GM23338 (cell line): ENCODE measurements around the gene CHD5. TPM values are rescaled to one million over a fixed set of nuclear protein-coding genes. Genes with fewer than 3 reads are reported as not detected.

Experiments used
- ATAC-seq: fragments of 200-7000 bp; cut with Tn5 transposase; 3 replicates; pipeline ENCODE4 v1.9.1; 2020
- DNase-seq: peaks from one replicate; pipeline ENCODE4 v3.0.0-alpha.2; 2015; ENCODE audit warnings: low spot score
- H2AFZ ChIP-seq: fragments of 200-600 bp; sonication (generic); 2 replicates; pipeline ENCODE4 v1.8.0; 2016; ENCODE audit warnings: antibody characterized with exemption, mild to moderate bottlenecking, moderate library complexity
- H3F3A ChIP-seq: fragments of 200-600 bp; sonication (generic); replicated peaks from 2 replicates; pipeline ENCODE4 v1.8.0; 2017; ENCODE audit warnings: antibody characterized with exemption, mixed run types, low read depth
- H3K27ac ChIP-seq: fragments of 200-600 bp; sonication (generic); 2 replicates; pipeline ENCODE4 v1.6.1; 2016; ENCODE audit warnings: low read depth
- H3K27me3 ChIP-seq: fragments of 200-600 bp; sonication (generic); 2 replicates; pipeline ENCODE4 v1.8.0; 2016; ENCODE audit warnings: mild to moderate bottlenecking, mixed run types, moderate library complexity; ENCODE audit not compliant: insufficient read depth
- H3K36me3 ChIP-seq: fragments of 200-600 bp; sonication (generic); 2 replicates; pipeline ENCODE4 v1.8.0; 2016; ENCODE audit warnings: mild to moderate bottlenecking; ENCODE audit not compliant: insufficient read depth
- H3K4me1 ChIP-seq: fragments of 200-600 bp; sonication (generic); 2 replicates; pipeline ENCODE4 v1.8.0; 2016; ENCODE audit warnings: mild to moderate bottlenecking, moderate library complexity; ENCODE audit not compliant: insufficient read depth
- H3K4me2 ChIP-seq: fragments of 200-600 bp; sonication (generic); 2 replicates; pipeline ENCODE4 v1.7.1; 2017; ENCODE audit warnings: mixed run types
- H3K4me3 ChIP-seq: fragments of 200-600 bp; sonication (generic); 2 replicates; pipeline ENCODE4 v1.6.1; 2016; ENCODE audit warnings: mixed run types
- H3K79me2 ChIP-seq: fragments of 200-600 bp; sonication (generic); replicated peaks from 2 replicates; pipeline ENCODE4 v1.8.0; 2017; ENCODE audit warnings: mild to moderate bottlenecking; ENCODE audit not compliant: insufficient read depth
- H3K9me2 ChIP-seq: fragments of 200-600 bp; sonication (generic); 2 replicates; pipeline ENCODE4 v1.8.0; 2017; ENCODE audit not compliant: insufficient read depth
- H4K20me1 ChIP-seq: fragments of 200-600 bp; sonication (generic); replicated peaks from 2 replicates; pipeline ENCODE4 v1.8.0; 2017; ENCODE audit warnings: mild to moderate bottlenecking; ENCODE audit not compliant: insufficient read depth
- H3K27ac Mint-ChIP-seq: 2 replicates; pipeline ENCODE4 v1.8.0; 2020; ENCODE audit warnings: inconsistent platforms, mild to moderate bottlenecking, moderate library complexity, mixed read lengths
- H3K27me3 Mint-ChIP-seq: 3 replicates; pipeline ENCODE4 v1.8.0; 2022; ENCODE audit warnings: low read depth, mild to moderate bottlenecking, moderate library complexity, mixed read lengths, inconsistent platforms; ENCODE audit not compliant: insufficient read depth, poor library complexity
- H3K36me3 Mint-ChIP-seq: 3 replicates; pipeline ENCODE4 v1.8.0; 2021; ENCODE audit warnings: low read depth, mild to moderate bottlenecking, inconsistent platforms, moderate library complexity, mixed read lengths
- H3K4me1 Mint-ChIP-seq: 3 replicates; pipeline ENCODE4 v1.8.0; 2020; ENCODE audit warnings: mild to moderate bottlenecking, inconsistent platforms, mixed read lengths
- H3K4me3 Mint-ChIP-seq: 3 replicates; pipeline ENCODE4 v1.8.0; 2021; ENCODE audit warnings: moderate library complexity, mild to moderate bottlenecking, inconsistent platforms, mixed read lengths
- H3K9me3 Mint-ChIP-seq: 3 replicates; pipeline ENCODE4 v1.8.0; 2020; ENCODE audit warnings: moderate library complexity, mild to moderate bottlenecking, inconsistent platforms, mixed read lengths
- CREB1 ChIP-seq: fragments of 250-450 bp; sonication (Bioruptor Pico); IDR thresholded peaks from 2 replicates; pipeline ENCODE4 v1.5.0; 2020; ENCODE audit warnings: low read depth, mild to moderate bottlenecking, moderate library complexity
- EZH2 ChIP-seq: fragments of 200-600 bp; sonication (generic); IDR thresholded peaks from one replicate; pipeline ENCODE4 v1.8.0; 2017; ENCODE audit warnings: antibody characterized with exemption, mild to moderate bottlenecking, low read depth; ENCODE audit not compliant: unreplicated experiment
- EZH2phosphoT487 ChIP-seq: fragments of 200-600 bp; sonication (generic); IDR thresholded peaks from one replicate; pipeline ENCODE4 v1.8.1; 2018; ENCODE audit warnings: antibody characterized with exemption; ENCODE audit not compliant: unreplicated experiment
- JUNB ChIP-seq: IDR thresholded peaks from one replicate; pipeline ENCODE4 v1.6.1; 2016; ENCODE audit warnings: antibody characterized with exemption; ENCODE audit not compliant: unreplicated experiment
- NANOG ChIP-seq: IDR thresholded peaks from 2 replicates; pipeline ENCODE4 v1.6.1; 2016; ENCODE audit warnings: antibody characterized with exemption, borderline replicate concordance
- POLR2AphosphoS5 ChIP-seq: IDR thresholded peaks from 2 replicates; pipeline ENCODE4 v1.6.1; 2016; ENCODE audit warnings: antibody characterized with exemption, low read depth
- STAT1 ChIP-seq: IDR thresholded peaks from one replicate; pipeline ENCODE4 v1.6.1; 2016; ENCODE audit warnings: antibody characterized with exemption; ENCODE audit not compliant: unreplicated experiment
- ZNF331 ChIP-seq: fragments of 250-450 bp; sonication (Bioruptor Pico); IDR thresholded peaks from 2 replicates; pipeline ENCODE4 v1.5.0; 2020; ENCODE audit warnings: low read depth, mild to moderate bottlenecking, moderate library complexity
- polyA plus RNA-seq: library from polyadenylated mRNA; unstranded; fragments of >200 nt; fragmentation: Nextera tagmentation; extraction: Ambion mirVana; gene quantifications from 2 replicates; pipeline ENCODE4 v1.2.1, GENCODE V29; 2016
- total RNA-seq: library from RNA; depleted of rRNA; stranded (reverse); fragments of >200 nt; shearing (Covaris generic); gene quantifications from 2 replicates; pipeline ENCODE4 v1.2.3, GENCODE V29; 2014
- TF ChIP-seq, protein P1 (sequence below), 2 experiments: fragments of 200-600 bp in 1 of 2; sonication (generic) in 1 of 2; conservative IDR thresholded peaks; 2 replicates each; pipeline versions ENCODE4 v1.5.1 to v1.6.1; 2016 to 2017; ENCODE audit warnings: antibody characterized with exemption in 2 of 2, low read depth in 2 of 2, mild to moderate bottlenecking in 2 of 2, moderate library complexity in 1 of 2
- TF ChIP-seq, protein P2 (sequence below): fragments of 250-450 bp; sonication (Bioruptor Pico); IDR thresholded peaks from 2 replicates; pipeline ENCODE4 v1.5.0; 2020; ENCODE audit warnings: mild to moderate bottlenecking, moderate library complexity
- TF ChIP-seq, protein P3 (sequence below): IDR thresholded peaks from one replicate; pipeline ENCODE4 v1.6.1; 2018; ENCODE audit warnings: antibody characterized with exemption; ENCODE audit not compliant: unreplicated experiment
- TF ChIP-seq, protein P4 (sequence below): IDR thresholded peaks from 2 replicates; pipeline ENCODE4 v1.6.1; 2016; ENCODE audit warnings: antibody characterized with exemption

Gene CHD5
- total and polyA plus RNA-seq, 2 experiments from 2014 or later = 0.32 to 1.0 TPM

DNA sequence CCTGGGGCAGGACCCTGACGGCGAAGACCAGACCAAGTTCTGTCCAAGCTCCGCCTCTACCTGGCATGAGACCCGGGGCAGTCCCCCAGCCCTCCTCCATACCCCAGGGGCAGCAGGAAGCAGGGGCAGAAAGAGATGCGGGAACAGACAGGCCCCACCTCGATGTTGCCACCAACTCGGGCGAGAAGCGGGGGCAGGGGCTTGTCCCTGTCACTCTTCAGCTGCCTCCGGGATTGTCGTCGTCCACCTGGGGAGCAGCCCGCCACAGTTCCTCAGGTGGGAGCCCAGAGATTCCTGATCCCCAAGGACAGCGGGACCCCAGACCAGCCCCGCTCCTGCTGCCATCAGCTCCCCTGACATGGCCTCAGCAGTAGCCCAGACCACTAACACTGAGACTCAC is 54.8 kb downstream of the CHD5 start:
- Histone ChIP-seq H3K27ac (no peak overlapping the region), H3K79me2 (no peaks in the 10 kb centered on the region), H2AFZ (no peak overlapping the region), H3K4me3 (no peak overlapping the region), H4K20me1 (no peaks in the 10 kb centered on the region), H3K36me3 (no peaks in the 10 kb centered on the region), H3K4me1 (no peaks in the 10 kb centered on the region), H3K27me3 (no peaks in the 10 kb centered on the region), H3K4me2 (no peak overlapping the region), H3F3A (no peaks in the 10 kb centered on the region), H3K9me2 (no peaks in the 10 kb centered on the region)
- Mint-ChIP-seq H3K4me3 (no peak overlapping the region), H3K36me3 (no peaks in the 10 kb centered on the region), H3K4me1 (no peaks in the 10 kb centered on the region; the same call in 2 of the 3 replicates), H3K9me3 (no peaks in the 10 kb centered on the region), H3K27me3 (peaks cover 18% of the 10 kb centered on the region), H3K27ac (no peak overlapping the region)
- no peak for ATAC-seq
- no peak for DNase-seq
- no peak for TF ChIP-seq STAT1
- TF ChIP-seq EZH2phosphoT487 = no peak
- TF ChIP-seq, protein P1, sequence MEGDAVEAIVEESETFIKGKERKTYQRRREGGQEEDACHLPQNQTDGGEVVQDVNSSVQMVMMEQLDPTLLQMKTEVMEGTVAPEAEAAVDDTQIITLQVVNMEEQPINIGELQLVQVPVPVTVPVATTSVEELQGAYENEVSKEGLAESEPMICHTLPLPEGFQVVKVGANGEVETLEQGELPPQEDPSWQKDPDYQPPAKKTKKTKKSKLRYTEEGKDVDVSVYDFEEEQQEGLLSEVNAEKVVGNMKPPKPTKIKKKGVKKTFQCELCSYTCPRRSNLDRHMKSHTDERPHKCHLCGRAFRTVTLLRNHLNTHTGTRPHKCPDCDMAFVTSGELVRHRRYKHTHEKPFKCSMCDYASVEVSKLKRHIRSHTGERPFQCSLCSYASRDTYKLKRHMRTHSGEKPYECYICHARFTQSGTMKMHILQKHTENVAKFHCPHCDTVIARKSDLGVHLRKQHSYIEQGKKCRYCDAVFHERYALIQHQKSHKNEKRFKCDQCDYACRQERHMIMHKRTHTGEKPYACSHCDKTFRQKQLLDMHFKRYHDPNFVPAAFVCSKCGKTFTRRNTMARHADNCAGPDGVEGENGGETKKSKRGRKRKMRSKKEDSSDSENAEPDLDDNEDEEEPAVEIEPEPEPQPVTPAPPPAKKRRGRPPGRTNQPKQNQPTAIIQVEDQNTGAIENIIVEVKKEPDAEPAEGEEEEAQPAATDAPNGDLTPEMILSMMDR (conservative IDR thresholded peaks at IDR 0.05; ENCODE audit: low read depth in 2 of 2) = no peak
- TF ChIP-seq, protein P2, sequence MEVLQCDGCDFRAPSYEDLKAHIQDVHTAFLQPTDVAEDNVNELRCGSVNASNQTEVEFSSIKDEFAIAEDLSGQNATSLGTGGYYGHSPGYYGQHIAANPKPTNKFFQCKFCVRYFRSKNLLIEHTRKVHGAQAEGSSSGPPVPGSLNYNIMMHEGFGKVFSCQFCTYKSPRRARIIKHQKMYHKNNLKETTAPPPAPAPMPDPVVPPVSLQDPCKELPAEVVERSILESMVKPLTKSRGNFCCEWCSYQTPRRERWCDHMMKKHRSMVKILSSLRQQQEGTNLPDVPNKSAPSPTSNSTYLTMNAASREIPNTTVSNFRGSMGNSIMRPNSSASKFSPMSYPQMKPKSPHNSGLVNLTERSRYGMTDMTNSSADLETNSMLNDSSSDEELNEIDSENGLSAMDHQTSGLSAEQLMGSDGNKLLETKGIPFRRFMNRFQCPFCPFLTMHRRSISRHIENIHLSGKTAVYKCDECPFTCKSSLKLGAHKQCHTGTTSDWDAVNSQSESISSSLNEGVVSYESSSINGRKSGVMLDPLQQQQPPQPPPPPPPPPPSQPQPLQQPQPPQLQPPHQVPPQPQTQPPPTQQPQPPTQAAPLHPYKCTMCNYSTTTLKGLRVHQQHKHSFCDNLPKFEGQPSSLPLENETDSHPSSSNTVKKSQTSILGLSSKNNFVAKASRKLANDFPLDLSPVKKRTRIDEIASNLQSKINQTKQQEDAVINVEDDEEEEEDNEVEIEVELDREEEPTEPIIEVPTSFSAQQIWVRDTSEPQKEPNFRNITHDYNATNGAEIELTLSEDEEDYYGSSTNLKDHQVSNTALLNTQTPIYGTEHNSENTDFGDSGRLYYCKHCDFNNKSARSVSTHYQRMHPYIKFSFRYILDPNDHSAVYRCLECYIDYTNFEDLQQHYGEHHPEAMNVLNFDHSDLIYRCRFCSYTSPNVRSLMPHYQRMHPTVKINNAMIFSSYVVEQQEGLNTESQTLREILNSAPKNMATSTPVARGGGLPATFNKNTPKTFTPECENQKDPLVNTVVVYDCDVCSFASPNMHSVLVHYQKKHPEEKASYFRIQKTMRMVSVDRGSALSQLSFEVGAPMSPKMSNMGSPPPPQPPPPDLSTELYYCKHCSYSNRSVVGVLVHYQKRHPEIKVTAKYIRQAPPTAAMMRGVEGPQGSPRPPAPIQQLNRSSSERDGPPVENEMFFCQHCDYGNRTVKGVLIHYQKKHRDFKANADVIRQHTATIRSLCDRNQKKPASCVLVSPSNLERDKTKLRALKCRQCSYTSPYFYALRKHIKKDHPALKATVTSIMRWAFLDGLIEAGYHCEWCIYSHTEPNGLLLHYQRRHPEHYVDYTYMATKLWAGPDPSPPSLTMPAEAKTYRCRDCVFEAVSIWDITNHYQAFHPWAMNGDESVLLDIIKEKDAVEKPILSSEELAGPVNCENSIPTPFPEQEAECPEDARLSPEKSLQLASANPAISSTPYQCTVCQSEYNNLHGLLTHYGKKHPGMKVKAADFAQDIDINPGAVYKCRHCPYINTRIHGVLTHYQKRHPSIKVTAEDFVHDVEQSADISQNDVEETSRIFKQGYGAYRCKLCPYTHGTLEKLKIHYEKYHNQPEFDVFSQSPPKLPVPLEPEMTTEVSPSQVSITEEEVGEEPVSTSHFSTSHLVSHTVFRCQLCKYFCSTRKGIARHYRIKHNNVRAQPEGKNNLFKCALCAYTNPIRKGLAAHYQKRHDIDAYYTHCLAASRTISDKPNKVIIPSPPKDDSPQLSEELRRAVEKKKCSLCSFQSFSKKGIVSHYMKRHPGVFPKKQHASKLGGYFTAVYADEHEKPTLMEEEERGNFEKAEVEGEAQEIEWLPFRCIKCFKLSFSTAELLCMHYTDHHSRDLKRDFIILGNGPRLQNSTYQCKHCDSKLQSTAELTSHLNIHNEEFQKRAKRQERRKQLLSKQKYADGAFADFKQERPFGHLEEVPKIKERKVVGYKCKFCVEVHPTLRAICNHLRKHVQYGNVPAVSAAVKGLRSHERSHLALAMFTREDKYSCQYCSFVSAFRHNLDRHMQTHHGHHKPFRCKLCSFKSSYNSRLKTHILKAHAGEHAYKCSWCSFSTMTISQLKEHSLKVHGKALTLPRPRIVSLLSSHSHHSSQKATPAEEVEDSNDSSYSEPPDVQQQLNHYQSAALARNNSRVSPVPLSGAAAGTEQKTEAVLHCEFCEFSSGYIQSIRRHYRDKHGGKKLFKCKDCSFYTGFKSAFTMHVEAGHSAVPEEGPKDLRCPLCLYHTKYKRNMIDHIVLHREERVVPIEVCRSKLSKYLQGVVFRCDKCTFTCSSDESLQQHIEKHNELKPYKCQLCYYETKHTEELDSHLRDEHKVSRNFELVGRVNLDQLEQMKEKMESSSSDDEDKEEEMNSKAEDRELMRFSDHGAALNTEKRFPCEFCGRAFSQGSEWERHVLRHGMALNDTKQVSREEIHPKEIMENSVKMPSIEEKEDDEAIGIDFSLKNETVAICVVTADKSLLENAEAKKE = no peak
- no peak for TF ChIP-seq NANOG
- TF ChIP-seq, protein P3, sequence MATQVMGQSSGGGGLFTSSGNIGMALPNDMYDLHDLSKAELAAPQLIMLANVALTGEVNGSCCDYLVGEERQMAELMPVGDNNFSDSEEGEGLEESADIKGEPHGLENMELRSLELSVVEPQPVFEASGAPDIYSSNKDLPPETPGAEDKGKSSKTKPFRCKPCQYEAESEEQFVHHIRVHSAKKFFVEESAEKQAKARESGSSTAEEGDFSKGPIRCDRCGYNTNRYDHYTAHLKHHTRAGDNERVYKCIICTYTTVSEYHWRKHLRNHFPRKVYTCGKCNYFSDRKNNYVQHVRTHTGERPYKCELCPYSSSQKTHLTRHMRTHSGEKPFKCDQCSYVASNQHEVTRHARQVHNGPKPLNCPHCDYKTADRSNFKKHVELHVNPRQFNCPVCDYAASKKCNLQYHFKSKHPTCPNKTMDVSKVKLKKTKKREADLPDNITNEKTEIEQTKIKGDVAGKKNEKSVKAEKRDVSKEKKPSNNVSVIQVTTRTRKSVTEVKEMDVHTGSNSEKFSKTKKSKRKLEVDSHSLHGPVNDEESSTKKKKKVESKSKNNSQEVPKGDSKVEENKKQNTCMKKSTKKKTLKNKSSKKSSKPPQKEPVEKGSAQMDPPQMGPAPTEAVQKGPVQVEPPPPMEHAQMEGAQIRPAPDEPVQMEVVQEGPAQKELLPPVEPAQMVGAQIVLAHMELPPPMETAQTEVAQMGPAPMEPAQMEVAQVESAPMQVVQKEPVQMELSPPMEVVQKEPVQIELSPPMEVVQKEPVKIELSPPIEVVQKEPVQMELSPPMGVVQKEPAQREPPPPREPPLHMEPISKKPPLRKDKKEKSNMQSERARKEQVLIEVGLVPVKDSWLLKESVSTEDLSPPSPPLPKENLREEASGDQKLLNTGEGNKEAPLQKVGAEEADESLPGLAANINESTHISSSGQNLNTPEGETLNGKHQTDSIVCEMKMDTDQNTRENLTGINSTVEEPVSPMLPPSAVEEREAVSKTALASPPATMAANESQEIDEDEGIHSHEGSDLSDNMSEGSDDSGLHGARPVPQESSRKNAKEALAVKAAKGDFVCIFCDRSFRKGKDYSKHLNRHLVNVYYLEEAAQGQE = no peak
- no peak for TF ChIP-seq EZH2
- no peak for TF ChIP-seq POLR2AphosphoS5
- TF ChIP-seq JUNB = no peak
- no peak for TF ChIP-seq CREB1 (CRISPR knock-in tag)
- no peak for TF ChIP-seq ZNF331 (CRISPR knock-in tag)
- TF ChIP-seq, protein P4, sequence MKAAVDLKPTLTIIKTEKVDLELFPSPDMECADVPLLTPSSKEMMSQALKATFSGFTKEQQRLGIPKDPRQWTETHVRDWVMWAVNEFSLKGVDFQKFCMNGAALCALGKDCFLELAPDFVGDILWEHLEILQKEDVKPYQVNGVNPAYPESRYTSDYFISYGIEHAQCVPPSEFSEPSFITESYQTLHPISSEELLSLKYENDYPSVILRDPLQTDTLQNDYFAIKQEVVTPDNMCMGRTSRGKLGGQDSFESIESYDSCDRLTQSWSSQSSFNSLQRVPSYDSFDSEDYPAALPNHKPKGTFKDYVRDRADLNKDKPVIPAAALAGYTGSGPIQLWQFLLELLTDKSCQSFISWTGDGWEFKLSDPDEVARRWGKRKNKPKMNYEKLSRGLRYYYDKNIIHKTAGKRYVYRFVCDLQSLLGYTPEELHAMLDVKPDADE = no peak
